GM23338 (cell line): Measurements from ENCODE around the gene ETV3.

Experiments used
- CTCF ChIP-seq, 2 experiments: fragments of 200-600 bp in 1 of 2; sonication (generic) in 1 of 2; conservative IDR thresholded peaks; 2 replicates each; pipeline versions ENCODE4 v1.5.1 to v1.6.1; 2016 to 2017; ENCODE audit warnings: antibody characterized with exemption in 2 of 2, low read depth in 2 of 2, mild to moderate bottlenecking in 2 of 2, moderate library complexity in 1 of 2
- POLR2AphosphoS5 ChIP-seq: IDR thresholded peaks from 2 replicates; pipeline ENCODE4 v1.6.1; 2016; ENCODE audit warnings: antibody characterized with exemption, low read depth

- TF ChIP-seq POLR2AphosphoS5 (no peak), CTCF (conservative IDR thresholded peaks at IDR 0.05; ENCODE audit: low read depth in 2 of 2) (no peak)
Measured at GRCh38 chr1:157097692-157098091, 40.5 kb downstream of the ETV3 start.
